Glutamatergic neuron (in vitro differentiated cells): ENCODE measurements around the gene ZNF253. TPM values are rescaled to one million over a fixed set of nuclear protein-coding genes. Genes with fewer than 3 reads are reported as not detected.
A peak's percentile ranks its signal among the peaks of the same experiment; 100 is the strongest.
"Not testable (repeated sequence)": the region's sequence is repeated elsewhere in the genome, so short reads cannot be mapped to it uniquely, and the experiment has no call there.

Experiments
- DNase-seq: peaks from one replicate; pipeline ENCODE4 v3.0.0; 2022
- H3K27ac Mint-ChIP-seq: one replicate; pipeline ENCODE4 v1.8.0; 2020; ENCODE audit warnings: mild to moderate bottlenecking, mixed read lengths, inconsistent platforms; ENCODE audit not compliant: unreplicated experiment
- H3K27me3 Mint-ChIP-seq: one replicate; pipeline ENCODE4 v1.8.0; 2020; ENCODE audit warnings: mild to moderate bottlenecking, moderate library complexity, mixed read lengths, inconsistent platforms; ENCODE audit not compliant: unreplicated experiment
- H3K36me3 Mint-ChIP-seq: one replicate; pipeline ENCODE4 v1.8.0; 2020; ENCODE audit warnings: mild to moderate bottlenecking, mixed read lengths, inconsistent platforms; ENCODE audit not compliant: unreplicated experiment
- H3K4me1 Mint-ChIP-seq: one replicate; pipeline ENCODE4 v1.8.0; 2020; ENCODE audit warnings: mild to moderate bottlenecking, low read depth, mixed read lengths, inconsistent platforms; ENCODE audit not compliant: unreplicated experiment
- H3K4me3 Mint-ChIP-seq: one replicate; pipeline ENCODE4 v1.8.0; 2020; ENCODE audit warnings: mild to moderate bottlenecking, mixed read lengths, inconsistent platforms; ENCODE audit not compliant: unreplicated experiment
- H3K9me3 Mint-ChIP-seq: one replicate; pipeline ENCODE4 v1.8.0; 2020; ENCODE audit warnings: mild to moderate bottlenecking, moderate library complexity, mixed read lengths, inconsistent platforms; ENCODE audit not compliant: unreplicated experiment
- total RNA-seq: library from RNA; stranded (reverse); fragmentation: NEBNext Ultra II Directional; extraction: Animal tissue kit (Norgen Biotek cat#: 25700); gene quantifications from one replicate; pipeline ENCODE4 v1.2.1, GENCODE V29; 2021; ENCODE audit not compliant: unreplicated experiment
- TF ChIP-seq, protein P1 (sequence below): fragments of 200-600 bp; sonication (generic); IDR thresholded peaks from one replicate; pipeline ENCODE4 v1.5.0; 2021; ENCODE audit not compliant: partially characterized antibody, unreplicated experiment

The ZNF253 gene
- total RNA-seq, 1 donor from 2014 or later: 56.0 TPM

DNA sequence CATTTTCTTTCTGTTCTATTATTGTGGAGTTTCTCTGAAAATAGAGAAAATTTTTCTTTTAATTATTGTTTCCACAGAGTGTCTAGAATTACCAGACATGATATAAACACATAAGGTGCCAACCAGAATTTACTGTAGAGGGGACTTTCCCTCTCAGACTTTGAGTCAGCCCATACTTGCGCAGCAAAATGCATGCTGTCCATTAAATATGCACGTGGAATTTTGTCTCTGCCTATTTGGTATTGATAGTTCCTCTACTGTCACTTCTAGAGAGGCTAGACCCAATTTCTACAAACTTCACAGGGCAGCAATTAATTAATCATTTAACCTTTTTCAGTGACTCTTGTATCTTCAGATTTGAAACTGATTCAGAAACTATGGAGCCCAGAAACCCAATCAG is 44.0 kb downstream of the ZNF253 start:
- Mint-ChIP-seq H3K36me3 (no peaks in the 10 kb centered on the region), H3K27me3 (peaks cover 4% of the 10 kb centered on the region), H3K27ac (no peak overlapping the region), H3K4me3 (no peak overlapping the region), H3K4me1 (peaks cover 40% of the 10 kb centered on the region), H3K9me3 (no peaks in the 10 kb centered on the region)
- TF ChIP-seq, protein P1, sequence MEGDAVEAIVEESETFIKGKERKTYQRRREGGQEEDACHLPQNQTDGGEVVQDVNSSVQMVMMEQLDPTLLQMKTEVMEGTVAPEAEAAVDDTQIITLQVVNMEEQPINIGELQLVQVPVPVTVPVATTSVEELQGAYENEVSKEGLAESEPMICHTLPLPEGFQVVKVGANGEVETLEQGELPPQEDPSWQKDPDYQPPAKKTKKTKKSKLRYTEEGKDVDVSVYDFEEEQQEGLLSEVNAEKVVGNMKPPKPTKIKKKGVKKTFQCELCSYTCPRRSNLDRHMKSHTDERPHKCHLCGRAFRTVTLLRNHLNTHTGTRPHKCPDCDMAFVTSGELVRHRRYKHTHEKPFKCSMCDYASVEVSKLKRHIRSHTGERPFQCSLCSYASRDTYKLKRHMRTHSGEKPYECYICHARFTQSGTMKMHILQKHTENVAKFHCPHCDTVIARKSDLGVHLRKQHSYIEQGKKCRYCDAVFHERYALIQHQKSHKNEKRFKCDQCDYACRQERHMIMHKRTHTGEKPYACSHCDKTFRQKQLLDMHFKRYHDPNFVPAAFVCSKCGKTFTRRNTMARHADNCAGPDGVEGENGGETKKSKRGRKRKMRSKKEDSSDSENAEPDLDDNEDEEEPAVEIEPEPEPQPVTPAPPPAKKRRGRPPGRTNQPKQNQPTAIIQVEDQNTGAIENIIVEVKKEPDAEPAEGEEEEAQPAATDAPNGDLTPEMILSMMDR: no peak
- DNase-seq: no peak

DNA sequence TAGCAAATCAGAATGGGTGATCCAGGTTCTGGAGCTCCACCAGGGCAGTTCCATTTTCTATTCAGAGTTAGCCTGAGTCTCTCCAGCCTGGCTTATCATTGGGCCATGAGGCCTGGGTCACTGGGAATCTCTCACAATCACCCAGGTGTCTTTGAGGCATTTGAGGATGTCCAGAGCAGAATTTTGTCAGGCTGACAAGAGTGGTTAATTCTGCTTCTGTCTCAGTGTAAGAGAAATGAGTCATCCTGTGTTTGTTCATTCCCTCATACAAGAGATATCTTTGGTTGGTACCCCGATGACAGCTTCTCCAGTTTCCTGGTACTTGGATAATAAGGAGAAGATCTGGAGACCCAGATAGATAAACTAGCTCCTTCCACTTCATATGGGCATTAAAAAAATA is 45.5 kb downstream of the ZNF253 start:
- no peak overlapping the region for H3K4me3 Mint-ChIP-seq
- H3K9me3 Mint-ChIP-seq: no peaks in the 10 kb centered on the region
- H3K36me3 Mint-ChIP-seq: no peaks in the 10 kb centered on the region
- no peak overlapping the region for H3K27ac Mint-ChIP-seq
- peaks cover 4% of the 10 kb centered on the region for H3K27me3 Mint-ChIP-seq
- H3K4me1 Mint-ChIP-seq: peaks cover 26% of the 10 kb centered on the region
- TF ChIP-seq, protein P1: no peak
- no peak for DNase-seq

DNA sequence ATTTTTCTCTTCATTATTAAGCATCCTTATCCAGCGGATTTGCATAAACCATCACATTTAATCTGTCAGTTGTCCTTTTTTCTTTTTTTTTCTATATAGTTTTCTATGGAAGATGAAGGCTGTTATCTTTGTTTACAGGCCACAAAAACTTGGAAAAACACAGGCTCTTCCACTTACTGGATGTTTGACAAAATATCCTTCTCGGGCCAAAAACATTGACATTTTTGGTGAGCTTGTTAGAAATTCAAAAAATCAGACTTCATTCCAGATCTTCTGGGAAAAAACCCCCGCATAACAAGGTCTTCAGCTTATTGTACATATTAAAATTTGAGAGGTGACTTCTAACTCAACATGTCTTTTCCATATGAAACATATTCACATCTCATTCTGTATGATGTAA is 48.9 kb downstream of the ZNF253 start:
- Mint-ChIP-seq H3K27me3 (no peaks in the 10 kb centered on the region), H3K4me3 (no peak overlapping the region), H3K9me3 (no peaks in the 10 kb centered on the region), H3K27ac (no peak overlapping the region), H3K36me3 (peaks cover 2% of the 10 kb centered on the region), H3K4me1 (peaks cover 15% of the 10 kb centered on the region)
- no peak for DNase-seq
- TF ChIP-seq, protein P1: no peak

DNA sequence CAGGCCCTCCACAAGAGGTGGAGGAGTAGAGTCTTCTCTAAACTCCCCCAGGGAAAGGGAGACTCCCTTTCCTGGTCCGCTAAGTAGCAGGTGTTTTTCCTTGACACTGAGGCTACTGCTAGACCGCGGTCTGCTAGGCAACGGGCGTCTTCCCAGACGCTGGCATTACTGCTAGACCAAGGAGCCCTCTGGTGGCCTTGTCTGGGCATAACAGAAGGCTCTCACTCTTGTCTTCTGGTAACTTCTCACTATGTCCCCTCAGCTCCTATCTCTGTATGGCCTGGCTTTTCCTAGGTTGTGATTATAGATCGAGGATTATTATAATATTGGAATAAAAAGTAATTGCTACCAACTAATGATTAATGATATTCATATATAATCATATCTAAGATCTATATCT is 64.7 kb downstream of the ZNF253 start:
- Mint-ChIP-seq H3K9me3 (peaks cover 37% of the 10 kb centered on the region), H3K36me3 (peaks cover 62% of the 10 kb centered on the region)
- not testable (repeated sequence) for H3K27ac Mint-ChIP-seq, H3K4me3 Mint-ChIP-seq, H3K4me1 Mint-ChIP-seq, H3K27me3 Mint-ChIP-seq
- TF ChIP-seq, protein P1: peak; percentile 33
- DNase-seq: peak; percentile 44

DNA sequence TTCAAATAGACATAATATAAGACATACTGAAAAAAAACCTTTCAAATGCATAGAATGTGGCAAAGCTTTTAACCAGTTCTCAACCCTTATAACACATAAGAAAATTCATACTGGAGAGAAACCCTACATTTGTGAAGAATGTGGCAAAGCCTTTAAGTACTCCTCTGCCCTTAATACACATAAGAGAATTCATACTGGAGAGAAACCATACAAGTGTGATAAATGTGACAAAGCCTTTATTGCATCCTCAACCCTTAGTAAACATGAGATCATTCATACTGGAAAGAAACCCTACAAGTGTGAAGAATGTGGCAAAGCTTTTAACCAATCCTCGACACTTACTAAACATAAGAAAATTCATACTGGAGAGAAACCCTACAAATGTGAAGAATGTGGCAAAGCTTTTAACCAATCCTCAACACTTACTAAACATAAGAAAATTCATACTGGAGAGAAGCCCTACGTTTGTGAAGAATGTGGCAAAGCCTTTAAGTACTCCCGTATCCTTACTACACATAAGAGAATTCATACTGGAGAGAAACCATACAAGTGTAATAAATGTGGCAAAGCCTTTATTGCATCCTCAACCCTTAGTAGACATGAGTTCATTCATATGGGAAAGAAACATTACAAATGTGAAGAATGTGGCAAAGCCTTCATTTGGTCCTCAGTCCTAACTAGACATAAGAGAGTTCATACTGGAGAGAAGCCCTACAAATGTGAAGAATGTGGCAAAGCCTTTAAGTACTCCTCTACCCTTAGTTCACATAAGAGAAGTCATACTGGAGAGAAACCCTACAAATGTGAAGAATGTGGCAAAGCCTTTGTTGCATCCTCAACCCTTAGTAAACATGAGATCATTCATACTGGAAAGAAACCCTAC is 68.0 kb downstream of the ZNF253 start:
- H3K27ac Mint-ChIP-seq, DNase-seq, H3K27me3 Mint-ChIP-seq, H3K4me3 Mint-ChIP-seq, H3K4me1 Mint-ChIP-seq: not testable (repeated sequence)
- Mint-ChIP-seq H3K9me3 (peaks cover 44% of the 10 kb centered on the region), H3K36me3 (peaks cover 62% of the 10 kb centered on the region)
